Measurements from ENCODE around the gene C10orf95. TPM values are rescaled to one million over a fixed set of nuclear protein-coding genes. Genes with fewer than 3 reads are reported as not detected.

The C10orf95 gene
- total RNA-seq, 1 experiment from 2014 or later = 0.21 TPM

DNA sequence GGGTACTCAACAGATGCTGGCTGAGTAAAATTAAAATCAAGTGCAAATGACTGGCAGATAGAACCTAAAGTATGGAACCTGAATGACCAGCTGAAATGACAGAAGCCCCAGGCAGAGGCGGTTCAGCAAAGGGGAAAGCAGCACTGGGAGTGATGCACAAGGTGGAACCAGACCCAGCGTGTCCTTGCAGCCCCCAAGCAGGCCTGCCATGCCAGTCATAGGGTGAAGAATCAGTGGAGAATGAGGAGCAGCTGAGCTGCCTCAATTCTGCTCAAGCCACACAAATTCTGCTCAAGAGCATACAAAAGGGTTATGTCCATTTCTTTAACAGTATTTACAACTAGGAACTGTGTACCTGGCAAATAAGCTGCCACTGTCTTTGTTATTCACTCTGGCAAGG lies 42.4 kb upstream of the C10orf95 start:
- no peaks in the 10 kb centered on the region for H3K9me3 ChIP-seq (ENCODE audit: control insufficient read depth, insufficient read depth, low read depth, low read length)
- BruUV-seq (replicated peaks) = no TSS peak
- ChIA-PET CTCF (interaction anchor here (0.5 to 0.9 kb wide), 3 partner anchors 25 to 139 kb away, joined by 3 read pairs; no protein-coding TSS in a partner anchor), POLR2A (no interaction called here)
- H3K27me3 ChIP-seq (ENCODE audit: control insufficient read depth, insufficient read depth, low read length) = no peaks in the 10 kb centered on the region
- H3K4me1 ChIP-seq (ENCODE audit: control insufficient read depth, insufficient read depth, low read length) = 0 out of 2 replicates have a peak, but pooled peaks cover 2% of the 10 kb centered on the region
- in situ Hi-C loops (cut with HindIII; ENCODE audit: low pct_unique_long_range_greater_than_20kb, low sequenced_read_pairs) (no loop called here), intact Hi-C loops (cut with micrococcal nuclease; ENCODE audit: unreplicated experiment) (no loop called here)
- ATAC-seq = no peak
- peaks cover 4% of the 10 kb centered on the region; the same call in 1 of the 2 replicates for H3K36me3 ChIP-seq (ENCODE audit: control insufficient read depth, insufficient read depth, low read length)
- TF ChIP-seq, protein P1, sequence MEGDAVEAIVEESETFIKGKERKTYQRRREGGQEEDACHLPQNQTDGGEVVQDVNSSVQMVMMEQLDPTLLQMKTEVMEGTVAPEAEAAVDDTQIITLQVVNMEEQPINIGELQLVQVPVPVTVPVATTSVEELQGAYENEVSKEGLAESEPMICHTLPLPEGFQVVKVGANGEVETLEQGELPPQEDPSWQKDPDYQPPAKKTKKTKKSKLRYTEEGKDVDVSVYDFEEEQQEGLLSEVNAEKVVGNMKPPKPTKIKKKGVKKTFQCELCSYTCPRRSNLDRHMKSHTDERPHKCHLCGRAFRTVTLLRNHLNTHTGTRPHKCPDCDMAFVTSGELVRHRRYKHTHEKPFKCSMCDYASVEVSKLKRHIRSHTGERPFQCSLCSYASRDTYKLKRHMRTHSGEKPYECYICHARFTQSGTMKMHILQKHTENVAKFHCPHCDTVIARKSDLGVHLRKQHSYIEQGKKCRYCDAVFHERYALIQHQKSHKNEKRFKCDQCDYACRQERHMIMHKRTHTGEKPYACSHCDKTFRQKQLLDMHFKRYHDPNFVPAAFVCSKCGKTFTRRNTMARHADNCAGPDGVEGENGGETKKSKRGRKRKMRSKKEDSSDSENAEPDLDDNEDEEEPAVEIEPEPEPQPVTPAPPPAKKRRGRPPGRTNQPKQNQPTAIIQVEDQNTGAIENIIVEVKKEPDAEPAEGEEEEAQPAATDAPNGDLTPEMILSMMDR (IDR thresholded peaks at IDR 0.05) = no peak
- no peak for TF ChIP-seq POLR2AphosphoS5 (IDR thresholded peaks at IDR 0.05; ENCODE audit: low read depth, low read length)
- TF ChIP-seq SIN3A (IDR thresholded peaks at IDR 0.05; ENCODE audit: borderline replicate concordance, insufficient read depth, low read depth, low read length) = no peak
- no peak for TF ChIP-seq TCF7L2 (IDR thresholded peaks at IDR 0.05; ENCODE audit: low read depth, low read length)
- TF ChIP-seq, protein P2, sequence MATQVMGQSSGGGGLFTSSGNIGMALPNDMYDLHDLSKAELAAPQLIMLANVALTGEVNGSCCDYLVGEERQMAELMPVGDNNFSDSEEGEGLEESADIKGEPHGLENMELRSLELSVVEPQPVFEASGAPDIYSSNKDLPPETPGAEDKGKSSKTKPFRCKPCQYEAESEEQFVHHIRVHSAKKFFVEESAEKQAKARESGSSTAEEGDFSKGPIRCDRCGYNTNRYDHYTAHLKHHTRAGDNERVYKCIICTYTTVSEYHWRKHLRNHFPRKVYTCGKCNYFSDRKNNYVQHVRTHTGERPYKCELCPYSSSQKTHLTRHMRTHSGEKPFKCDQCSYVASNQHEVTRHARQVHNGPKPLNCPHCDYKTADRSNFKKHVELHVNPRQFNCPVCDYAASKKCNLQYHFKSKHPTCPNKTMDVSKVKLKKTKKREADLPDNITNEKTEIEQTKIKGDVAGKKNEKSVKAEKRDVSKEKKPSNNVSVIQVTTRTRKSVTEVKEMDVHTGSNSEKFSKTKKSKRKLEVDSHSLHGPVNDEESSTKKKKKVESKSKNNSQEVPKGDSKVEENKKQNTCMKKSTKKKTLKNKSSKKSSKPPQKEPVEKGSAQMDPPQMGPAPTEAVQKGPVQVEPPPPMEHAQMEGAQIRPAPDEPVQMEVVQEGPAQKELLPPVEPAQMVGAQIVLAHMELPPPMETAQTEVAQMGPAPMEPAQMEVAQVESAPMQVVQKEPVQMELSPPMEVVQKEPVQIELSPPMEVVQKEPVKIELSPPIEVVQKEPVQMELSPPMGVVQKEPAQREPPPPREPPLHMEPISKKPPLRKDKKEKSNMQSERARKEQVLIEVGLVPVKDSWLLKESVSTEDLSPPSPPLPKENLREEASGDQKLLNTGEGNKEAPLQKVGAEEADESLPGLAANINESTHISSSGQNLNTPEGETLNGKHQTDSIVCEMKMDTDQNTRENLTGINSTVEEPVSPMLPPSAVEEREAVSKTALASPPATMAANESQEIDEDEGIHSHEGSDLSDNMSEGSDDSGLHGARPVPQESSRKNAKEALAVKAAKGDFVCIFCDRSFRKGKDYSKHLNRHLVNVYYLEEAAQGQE (IDR thresholded peaks at IDR 0.05; ENCODE audit: insufficient read depth in 1 of 2, low read depth in 2 of 2, low read length in 1 of 2) = no peak
- no peak overlapping the region for H3K27ac ChIP-seq (ENCODE audit: low read length)
- no peak overlapping the region for H3K4me3 ChIP-seq (ENCODE audit: low read depth in 2 of 2, low read length in 2 of 2)
- no peak for DNase-seq (ENCODE audit: low read depth, low spot score)

DNA sequence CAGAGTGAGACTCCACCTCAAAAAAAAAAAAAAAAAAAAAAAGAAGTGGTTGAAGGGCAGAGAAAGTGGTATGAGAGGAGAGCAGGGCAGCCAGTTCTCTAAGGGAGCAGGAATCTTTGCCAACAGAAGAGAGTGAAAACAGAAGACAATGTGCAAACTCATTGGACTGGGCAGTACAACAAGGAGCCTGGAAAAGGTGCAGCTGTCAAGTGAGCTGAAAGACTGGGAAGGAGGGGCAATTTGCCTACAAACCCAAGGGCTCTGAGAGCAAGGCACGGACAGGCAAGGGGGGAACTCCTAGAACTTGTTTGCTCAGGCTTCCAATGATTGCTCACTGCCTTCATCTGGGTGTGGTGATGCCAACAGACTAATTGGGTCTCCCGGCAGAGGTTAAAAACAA lies 41.6 kb upstream of the C10orf95 start:
- no TSS peak for BruUV-seq (replicated peaks)
- CTCF ChIA-PET = no interaction called here

More for the DNA sequence above, 41.6 kb upstream of the C10orf95 start:
- TF ChIP-seq SIN3A (IDR thresholded peaks at IDR 0.05; ENCODE audit: borderline replicate concordance, insufficient read depth, low read depth, low read length) = no peak
- TF ChIP-seq, protein P1 (IDR thresholded peaks at IDR 0.05) = no peak
- TF ChIP-seq, protein P2 (IDR thresholded peaks at IDR 0.05; ENCODE audit: insufficient read depth in 1 of 2, low read depth in 2 of 2, low read length in 1 of 2) = no peak
- no peak for TF ChIP-seq TCF7L2 (IDR thresholded peaks at IDR 0.05; ENCODE audit: low read depth, low read length)
- TF ChIP-seq POLR2AphosphoS5 (IDR thresholded peaks at IDR 0.05; ENCODE audit: low read depth, low read length) = no peak
- no peak for ATAC-seq
- Histone ChIP-seq H3K27me3 (ENCODE audit: control insufficient read depth, insufficient read depth, low read length) (no peaks in the 10 kb centered on the region), H3K4me3 (ENCODE audit: low read depth in 2 of 2, low read length in 2 of 2) (no peak overlapping the region), H3K4me1 (ENCODE audit: control insufficient read depth, insufficient read depth, low read length) (0 out of 2 replicates have a peak, but pooled peaks cover 2% of the 10 kb centered on the region), H3K9me3 (ENCODE audit: control insufficient read depth, insufficient read depth, low read depth, low read length) (no peaks in the 10 kb centered on the region), H3K36me3 (ENCODE audit: control insufficient read depth, insufficient read depth, low read length) (peaks cover 12% of the 10 kb centered on the region; the same call in 1 of the 2 replicates), H3K27ac (ENCODE audit: low read length) (no peak overlapping the region)
- intact Hi-C loops (cut with micrococcal nuclease; ENCODE audit: unreplicated experiment) (no loop called here), in situ Hi-C loops (cut with HindIII; ENCODE audit: low pct_unique_long_range_greater_than_20kb, low sequenced_read_pairs) (no loop called here)
- DNase-seq (ENCODE audit: low read depth, low spot score) = no peak
- POLR2A ChIA-PET = no interaction called here

Data from Panc1 (cell line).